ENCODE measurements around the gene ATP6V1B1. TPM values are rescaled to one million over a fixed set of nuclear protein-coding genes. Genes with fewer than 3 reads are reported as not detected.
A peak's percentile ranks its signal among the peaks of the same experiment; 100 is the strongest.

Gene ATP6V1B1
- total RNA-seq, 1 donor from 2014 or later = not detected

GRCh38 chr2:70957798-70958197 lies 22.1 kb downstream of the ATP6V1B1 start:
- intact Hi-C loops (cut with DNase I) = no loop called here
- no peak for DNase-seq (ENCODE audit: extremely low spot score in 2 of 2)
- H3K9me3 ChIP-seq = no peaks in the 10 kb centered on the region
- no peaks in the 10 kb centered on the region for H3K27me3 ChIP-seq
- TF ChIP-seq CTCF (IDR thresholded peaks at IDR 0.05) = no peak
- TF ChIP-seq POLR2AphosphoS5 (IDR thresholded peaks at IDR 0.05; ENCODE audit: insufficient read depth in 1 of 2, low read depth in 1 of 2) = no peak
- no peaks in the 10 kb centered on the region for H3K4me1 ChIP-seq
- H3K4me3 ChIP-seq = no peak overlapping the region
- no peak overlapping the region for H3K27ac ChIP-seq
- H3K36me3 ChIP-seq = no peaks in the 10 kb centered on the region

GRCh38 chr2:70958759-70959158 lies 23.1 kb downstream of the ATP6V1B1 start:
- H3K36me3 ChIP-seq = no peaks in the 10 kb centered on the region
- H3K27me3 ChIP-seq = no peaks in the 10 kb centered on the region
- H3K4me3 ChIP-seq = no peak overlapping the region
- no peak overlapping the region for H3K27ac ChIP-seq
- peak; percentile 56 to 58 for DNase-seq (ENCODE audit: extremely low spot score in 2 of 2)
- no peaks in the 10 kb centered on the region for H3K4me1 ChIP-seq
- intact Hi-C loops (cut with DNase I) = no loop called here
- H3K9me3 ChIP-seq = no peaks in the 10 kb centered on the region
- TF ChIP-seq POLR2A (IDR thresholded peaks at IDR 0.05) = no peak
- no peak for TF ChIP-seq POLR2AphosphoS5 (IDR thresholded peaks at IDR 0.05; ENCODE audit: insufficient read depth in 1 of 2, low read depth in 1 of 2)
- no peak for TF ChIP-seq CTCF (IDR thresholded peaks at IDR 0.05)

- intact Hi-C loops (cut with DNase I) = no loop called here
- no peaks in the 10 kb centered on the region for H3K27me3 ChIP-seq
- H3K4me3 ChIP-seq = no peak overlapping the region
- H3K27ac ChIP-seq = no peak overlapping the region
- H3K9me3 ChIP-seq = no peaks in the 10 kb centered on the region
- no peaks in the 10 kb centered on the region for H3K36me3 ChIP-seq
- TF ChIP-seq POLR2A (IDR thresholded peaks at IDR 0.05) (no peak), POLR2AphosphoS5 (IDR thresholded peaks at IDR 0.05; ENCODE audit: insufficient read depth in 1 of 2, low read depth in 1 of 2) (no peak), CTCF (IDR thresholded peaks at IDR 0.05) (no peak)
- peak; percentile 54 to 58 for DNase-seq (ENCODE audit: extremely low spot score in 2 of 2)
- no peaks in the 10 kb centered on the region for H3K4me1 ChIP-seq
These were observed 23.6 kb downstream of the ATP6V1B1 start for GRCh38 chr2:70959271-70959761.

- peak; percentile 76 to 92 for DNase-seq (ENCODE audit: extremely low spot score in 2 of 2)
- no peaks in the 10 kb centered on the region for H3K27me3 ChIP-seq
- no peak overlapping the region for H3K27ac ChIP-seq
- intact Hi-C loops (cut with DNase I) = no loop called here
- H3K4me3 ChIP-seq = no peak overlapping the region
- H3K4me1 ChIP-seq = peaks cover 8% of the 10 kb centered on the region
- H3K9me3 ChIP-seq = no peaks in the 10 kb centered on the region
- no peaks in the 10 kb centered on the region for H3K36me3 ChIP-seq
- no peak for TF ChIP-seq CTCF (IDR thresholded peaks at IDR 0.05)
- TF ChIP-seq POLR2A (IDR thresholded peaks at IDR 0.05) = no peak
- no peak for TF ChIP-seq POLR2AphosphoS5 (IDR thresholded peaks at IDR 0.05; ENCODE audit: insufficient read depth in 1 of 2, low read depth in 1 of 2)
These were observed 24.4 kb downstream of the ATP6V1B1 start for GRCh38 chr2:70959851-70960832.
